AG04450 (cell line): ENCODE data around the gene GPC5. TPM values are rescaled to one million over a fixed set of nuclear protein-coding genes. Genes with fewer than 3 reads are reported as not detected.

Source experiments
- CTCF ChIA-PET: fragments of 300-600, 350-600 bp; formaldehyde crosslinking; extraction: SDS; loops from one replicate; lab custom pipeline; 2022; ENCODE audit warnings: antibody characterized with exemption, inconsistent platforms; lab: Charles Lee
- POLR2A ChIA-PET: fragments of 350-600 bp; formaldehyde crosslinking; extraction: SDS; loops from one replicate; lab custom pipeline; 2021; ENCODE audit warnings: antibody characterized with exemption, inconsistent platforms; lab: Yijun Ruan, JAX
- DNase-seq: peaks from one replicate; pipeline ENCODE4 v3.0.0-alpha.2; 2011; ENCODE audit warnings: low read depth, low spot score
- H3K27ac ChIP-seq: one replicate; pipeline ENCODE4 v1.5.1; 2012; ENCODE audit warnings: low read depth, low read length, control low read depth
- H3K27me3 ChIP-seq: one replicate; pipeline ENCODE4 v1.6.0; 2012; ENCODE audit warnings: low read length; ENCODE audit not compliant: control insufficient read depth, insufficient read depth
- H3K4me3 ChIP-seq: 2 replicates; pipeline ENCODE4 v1.5.1; 2011; ENCODE audit warnings: mild to moderate bottlenecking, low read depth, low read length, control low read depth
- H3K9me3 ChIP-seq: 2 replicates; pipeline ENCODE4 v1.5.1; 2012; ENCODE audit warnings: low read length; ENCODE audit not compliant: control insufficient read depth, insufficient read depth
- CTCF ChIP-seq: IDR thresholded peaks from 2 replicates; pipeline ENCODE4 v1.5.1; 2011; ENCODE audit warnings: low read depth, low read length, control low read depth, inconsistent platforms
- polyA plus RNA-seq: library from polyadenylated mRNA; depleted of rRNA; stranded (reverse); fragments of >200 nt; gene quantifications from 2 replicates; pipeline ENCODE4 v1.2.3, GENCODE V29; 2011

Gene GPC5
- polyA plus RNA-seq, 1 experiment: 3.6 TPM

GRCh38 chr13:92825938-92826596 is 1427.6 kb downstream of the GPC5 start:
- TF ChIP-seq CTCF: no peak
- Histone ChIP-seq H3K9me3 (no peaks in the 10 kb centered on the region), H3K4me3 (no peak overlapping the region), H3K27ac (no peak overlapping the region), H3K27me3 (no peaks in the 10 kb centered on the region)
- ChIA-PET CTCF (no interaction called here), POLR2A (no interaction called here)
- no peak for DNase-seq

GRCh38 chr13:92827503-92827902 is 1429.1 kb downstream of the GPC5 start:
- no peak for DNase-seq
- CTCF ChIA-PET: no interaction called here

GRCh38 chr13:92829930-92830329 is 1431.5 kb downstream of the GPC5 start:
- DNase-seq: no peak
- no peaks in the 10 kb centered on the region for H3K9me3 ChIP-seq
- ChIA-PET CTCF (no interaction called here), POLR2A (no interaction called here)
- H3K27me3 ChIP-seq: no peaks in the 10 kb centered on the region
- no peak overlapping the region for H3K27ac ChIP-seq
- no peak overlapping the region for H3K4me3 ChIP-seq
- TF ChIP-seq CTCF: no peak

More at GRCh38 chr13:92827503-92827902, 1429.1 kb downstream of the GPC5 start:
- H3K9me3 ChIP-seq: no peaks in the 10 kb centered on the region
- H3K27me3 ChIP-seq: no peaks in the 10 kb centered on the region
- no peak overlapping the region for H3K27ac ChIP-seq
- TF ChIP-seq CTCF: no peak
- no peak overlapping the region for H3K4me3 ChIP-seq
- POLR2A ChIA-PET: no interaction called here

GRCh38 chr13:92830821-92831220 is 1432.4 kb downstream of the GPC5 start:
- TF ChIP-seq CTCF: no peak
- ChIA-PET POLR2A (no interaction called here), CTCF (no interaction called here)
- Histone ChIP-seq H3K27me3 (no peaks in the 10 kb centered on the region), H3K27ac (no peak overlapping the region), H3K9me3 (no peaks in the 10 kb centered on the region), H3K4me3 (no peak overlapping the region)
- no peak for DNase-seq

GRCh38 chr13:92833071-92833470 is 1434.7 kb downstream of the GPC5 start:
- Histone ChIP-seq H3K4me3 (no peak overlapping the region), H3K9me3 (no peaks in the 10 kb centered on the region), H3K27ac (no peak overlapping the region), H3K27me3 (no peaks in the 10 kb centered on the region)
- TF ChIP-seq CTCF: no peak
- POLR2A ChIA-PET: no interaction called here
- CTCF ChIA-PET: no interaction called here
- DNase-seq: peak; percentile 11
